DOHH2 (cell line): ENCODE measurements around the gene ADCY3.
A peak's percentile ranks its signal among the peaks of the same experiment; 100 is the strongest.

Experiments used
- H3F3A ChIP-seq: fragments of 200-600 bp; sonication (generic), shearing (Covaris generic); 2 replicates; pipeline ENCODE4 v1.6.0; 2016; ENCODE audit warnings: antibody characterized with exemption, mild to moderate bottlenecking; ENCODE audit not compliant: control insufficient read depth, insufficient read depth
- H3K27ac ChIP-seq: fragments of 200-600 bp; sonication (generic); 2 replicates; pipeline ENCODE4 v1.5.1; 2014; ENCODE audit warnings: low read depth, mild to moderate bottlenecking, low read length, moderate library complexity
- H3K27me3 ChIP-seq: fragments of 200-600 bp; sonication (generic); 2 replicates; pipeline ENCODE4 v1.6.1; 2014; ENCODE audit warnings: mild to moderate bottlenecking, low read length, mixed read lengths; ENCODE audit not compliant: control insufficient read depth
- H3K36me3 ChIP-seq: fragments of 200-600 bp; sonication (generic); 2 replicates; pipeline ENCODE4 v1.6.1; 2014; ENCODE audit warnings: mild to moderate bottlenecking, low read length, moderate library complexity, mixed read lengths; ENCODE audit not compliant: control insufficient read depth
- H3K4me1 ChIP-seq: fragments of 200-600 bp; sonication (generic); 2 replicates; pipeline ENCODE4 v1.6.1; 2014; ENCODE audit warnings: mild to moderate bottlenecking, low read length, mixed read lengths; ENCODE audit not compliant: control insufficient read depth
- H3K4me2 ChIP-seq: fragments of 200-600 bp; sonication (generic); 2 replicates; pipeline ENCODE4 v1.6.0; 2014; ENCODE audit warnings: mild to moderate bottlenecking, low read length, moderate library complexity
- H3K4me3 ChIP-seq: fragments of 200-600 bp; sonication (generic); 2 replicates; pipeline ENCODE4 v1.5.1; 2014; ENCODE audit warnings: mild to moderate bottlenecking, low read length, mixed read lengths
- H3K79me2 ChIP-seq: fragments of 200-600 bp; sonication (generic); 2 replicates; pipeline ENCODE4 v1.6.1; 2014; ENCODE audit warnings: mild to moderate bottlenecking, low read length, mixed read lengths; ENCODE audit not compliant: control insufficient read depth
- H3K9me2 ChIP-seq: fragments of 200-600 bp; sonication (generic); replicated peaks from 2 replicates; pipeline ENCODE4 v1.6.1; 2014; ENCODE audit warnings: mild to moderate bottlenecking, low read length, mixed read lengths; ENCODE audit not compliant: control insufficient read depth
- H3K9me3 ChIP-seq: fragments of 200-600 bp; sonication (generic); 2 replicates; pipeline ENCODE4 v1.6.1; 2014; ENCODE audit warnings: antibody characterized with exemption, low read length, mixed read lengths; ENCODE audit not compliant: control insufficient read depth, insufficient read depth
- H4K20me1 ChIP-seq: fragments of 200-600 bp; sonication (generic); 2 replicates; pipeline ENCODE4 v1.6.0; 2014; ENCODE audit warnings: low read depth, mild to moderate bottlenecking, antibody characterized with exemption, low read length, moderate library complexity; ENCODE audit not compliant: control insufficient read depth, insufficient read depth
- EZH2phosphoT487 ChIP-seq: fragments of 200-600 bp; sonication (generic); IDR thresholded peaks from 2 replicates; pipeline ENCODE4 v1.6.1; 2017; ENCODE audit warnings: borderline replicate concordance, mild to moderate bottlenecking, antibody characterized with exemption, low read length, moderate library complexity, mixed read lengths
- TF ChIP-seq, protein P1 (sequence below): fragments of 200-600 bp; sonication (generic); IDR thresholded peaks from one replicate; pipeline ENCODE4 v1.5.1; 2014; ENCODE audit warnings: antibody characterized with exemption, mild to moderate bottlenecking, low read depth, low read length; ENCODE audit not compliant: poor library complexity, severe bottlenecking

The ADCY3 gene

GRCh38 chr2:24915796-24916195, 4.2 kb downstream of the ADCY3 start:
- Histone ChIP-seq H3K4me1 (peaks cover 30% of the 10 kb centered on the region), H3K27me3 (no peaks in the 10 kb centered on the region), H3K4me3 (no peak overlapping the region), H3K79me2 (peaks cover 93% of the 10 kb centered on the region), H4K20me1 (peaks cover 19% of the 10 kb centered on the region; the same call in 1 of the 2 replicates), H3K36me3 (peaks cover 82% of the 10 kb centered on the region), H3F3A (0 out of 2 replicates have a peak, but pooled peaks cover 2% of the 10 kb centered on the region), H3K27ac (no peak overlapping the region), H3K9me2 (no peaks in the 10 kb centered on the region), H3K4me2 (peak overlapping the region; percentile 100; the same call in 1 of the 2 replicates), H3K9me3 (no peaks in the 10 kb centered on the region)
- no peak for TF ChIP-seq EZH2phosphoT487
- TF ChIP-seq, protein P1, sequence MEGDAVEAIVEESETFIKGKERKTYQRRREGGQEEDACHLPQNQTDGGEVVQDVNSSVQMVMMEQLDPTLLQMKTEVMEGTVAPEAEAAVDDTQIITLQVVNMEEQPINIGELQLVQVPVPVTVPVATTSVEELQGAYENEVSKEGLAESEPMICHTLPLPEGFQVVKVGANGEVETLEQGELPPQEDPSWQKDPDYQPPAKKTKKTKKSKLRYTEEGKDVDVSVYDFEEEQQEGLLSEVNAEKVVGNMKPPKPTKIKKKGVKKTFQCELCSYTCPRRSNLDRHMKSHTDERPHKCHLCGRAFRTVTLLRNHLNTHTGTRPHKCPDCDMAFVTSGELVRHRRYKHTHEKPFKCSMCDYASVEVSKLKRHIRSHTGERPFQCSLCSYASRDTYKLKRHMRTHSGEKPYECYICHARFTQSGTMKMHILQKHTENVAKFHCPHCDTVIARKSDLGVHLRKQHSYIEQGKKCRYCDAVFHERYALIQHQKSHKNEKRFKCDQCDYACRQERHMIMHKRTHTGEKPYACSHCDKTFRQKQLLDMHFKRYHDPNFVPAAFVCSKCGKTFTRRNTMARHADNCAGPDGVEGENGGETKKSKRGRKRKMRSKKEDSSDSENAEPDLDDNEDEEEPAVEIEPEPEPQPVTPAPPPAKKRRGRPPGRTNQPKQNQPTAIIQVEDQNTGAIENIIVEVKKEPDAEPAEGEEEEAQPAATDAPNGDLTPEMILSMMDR = no peak

DNA sequence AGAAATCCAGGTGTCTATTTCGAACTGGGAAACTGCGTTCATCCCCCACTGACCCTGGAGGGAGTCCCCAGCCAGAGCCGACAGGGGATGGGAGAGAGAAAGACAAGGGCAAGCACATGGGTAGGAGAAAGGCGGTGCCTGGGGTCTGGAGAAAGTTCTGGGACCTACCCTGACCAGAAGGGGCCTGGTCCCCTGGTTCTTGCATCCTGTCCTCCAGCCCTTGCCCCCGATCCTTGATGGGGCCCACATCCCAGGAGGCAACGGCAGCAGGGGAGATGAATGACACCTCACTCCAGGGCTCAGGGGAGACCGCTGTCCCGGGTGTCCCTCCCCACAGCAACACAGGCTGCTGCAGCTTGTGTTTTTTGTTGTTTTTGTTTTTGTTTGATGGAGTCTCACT, 4.9 kb downstream of the ADCY3 start:
- H3K27me3 ChIP-seq = no peaks in the 10 kb centered on the region
- peaks cover 19% of the 10 kb centered on the region; the same call in 1 of the 2 replicates for H4K20me1 ChIP-seq
- no peaks in the 10 kb centered on the region for H3F3A ChIP-seq
- H3K36me3 ChIP-seq = peaks cover 88% of the 10 kb centered on the region
- H3K9me2 ChIP-seq = no peaks in the 10 kb centered on the region
- no peak overlapping the region for H3K4me2 ChIP-seq
- no peak overlapping the region for H3K27ac ChIP-seq
- peaks cover 28% of the 10 kb centered on the region for H3K4me1 ChIP-seq
- H3K79me2 ChIP-seq = peaks cover 96% of the 10 kb centered on the region
- H3K9me3 ChIP-seq = no peaks in the 10 kb centered on the region
- no peak overlapping the region for H3K4me3 ChIP-seq
- TF ChIP-seq, protein P1 = no peak
- no peak for TF ChIP-seq EZH2phosphoT487

DNA sequence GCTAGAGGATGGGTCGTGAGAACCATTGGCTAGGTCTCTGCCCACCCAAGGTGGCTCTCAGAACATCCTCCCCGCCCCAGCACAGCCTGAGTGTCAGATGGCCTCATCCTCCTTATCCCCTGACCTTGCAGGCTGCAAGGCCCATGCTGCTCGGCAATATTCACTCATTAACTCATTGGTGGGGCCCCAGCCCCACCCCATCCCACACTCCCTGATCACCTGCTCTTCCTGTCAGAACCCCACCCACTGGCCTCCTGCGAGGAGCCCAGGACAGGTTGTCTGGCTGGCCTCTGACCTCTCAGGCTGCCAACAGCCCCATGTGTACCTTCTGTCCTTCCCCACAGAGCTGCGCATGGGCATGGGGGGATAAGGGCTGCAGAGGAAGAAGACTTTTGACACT, 5.3 kb downstream of the ADCY3 start:
- peaks cover 100% of the 10 kb centered on the region for H3K79me2 ChIP-seq

More for the DNA sequence above, 5.3 kb downstream of the ADCY3 start:
- H3K4me1 ChIP-seq = peaks cover 28% of the 10 kb centered on the region
- H4K20me1 ChIP-seq = peaks cover 19% of the 10 kb centered on the region; the same call in 1 of the 2 replicates
- no peaks in the 10 kb centered on the region for H3F3A ChIP-seq
- no peak overlapping the region for H3K4me2 ChIP-seq
- TF ChIP-seq, protein P1 = no peak
- no peak for TF ChIP-seq EZH2phosphoT487
- no peaks in the 10 kb centered on the region for H3K27me3 ChIP-seq
- no peaks in the 10 kb centered on the region for H3K9me2 ChIP-seq
- H3K9me3 ChIP-seq = no peaks in the 10 kb centered on the region
- no peak overlapping the region for H3K4me3 ChIP-seq
- no peak overlapping the region for H3K27ac ChIP-seq
- peaks cover 93% of the 10 kb centered on the region for H3K36me3 ChIP-seq
